ENCODE data around the gene DENND1A.

Gene DENND1A

GRCh38 chr9:123346026-123346425 is 583.9 kb downstream of the DENND1A start:
- no peak for DNase-seq (ENCODE audit: low read depth)

DNA sequence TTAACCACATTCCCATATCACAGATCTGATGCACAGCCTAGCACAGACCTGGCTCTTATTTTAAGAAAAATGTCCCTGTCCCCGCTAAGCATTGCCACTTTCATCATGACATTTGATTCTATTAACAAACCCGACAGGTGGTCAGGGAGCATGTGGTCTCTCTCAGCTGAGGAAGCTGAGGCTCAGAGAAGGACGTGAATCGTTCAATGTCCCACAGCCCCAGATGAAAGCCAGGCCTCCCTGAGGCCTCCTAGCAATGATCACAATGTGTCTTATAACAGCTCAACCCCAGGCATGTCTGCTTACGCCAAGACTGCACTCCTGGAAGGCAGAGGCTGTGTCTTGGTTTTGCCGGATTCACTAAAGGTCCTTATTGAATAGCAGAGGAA is 584.4 kb downstream of the DENND1A start:
- H3K4me3 ChIP-seq (ENCODE audit: low read depth, low read length) = no peak overlapping the region
- in situ Hi-C loops (cut with HindIII; ENCODE audit: low sequenced_read_pairs) = no loop called here
- TF ChIP-seq CTCF (IDR thresholded peaks at IDR 0.05; ENCODE audit: low read depth, low read length, missing control alignments) = no peak
- no peak for DNase-seq (ENCODE audit: low read depth)

More at GRCh38 chr9:123346026-123346425, 583.9 kb downstream of the DENND1A start:
- TF ChIP-seq CTCF (IDR thresholded peaks at IDR 0.05; ENCODE audit: low read depth, low read length, missing control alignments) = no peak
- H3K4me3 ChIP-seq (ENCODE audit: low read depth, low read length) = no peak overlapping the region
- in situ Hi-C loops (cut with HindIII; ENCODE audit: low sequenced_read_pairs) = no loop called here

DNA sequence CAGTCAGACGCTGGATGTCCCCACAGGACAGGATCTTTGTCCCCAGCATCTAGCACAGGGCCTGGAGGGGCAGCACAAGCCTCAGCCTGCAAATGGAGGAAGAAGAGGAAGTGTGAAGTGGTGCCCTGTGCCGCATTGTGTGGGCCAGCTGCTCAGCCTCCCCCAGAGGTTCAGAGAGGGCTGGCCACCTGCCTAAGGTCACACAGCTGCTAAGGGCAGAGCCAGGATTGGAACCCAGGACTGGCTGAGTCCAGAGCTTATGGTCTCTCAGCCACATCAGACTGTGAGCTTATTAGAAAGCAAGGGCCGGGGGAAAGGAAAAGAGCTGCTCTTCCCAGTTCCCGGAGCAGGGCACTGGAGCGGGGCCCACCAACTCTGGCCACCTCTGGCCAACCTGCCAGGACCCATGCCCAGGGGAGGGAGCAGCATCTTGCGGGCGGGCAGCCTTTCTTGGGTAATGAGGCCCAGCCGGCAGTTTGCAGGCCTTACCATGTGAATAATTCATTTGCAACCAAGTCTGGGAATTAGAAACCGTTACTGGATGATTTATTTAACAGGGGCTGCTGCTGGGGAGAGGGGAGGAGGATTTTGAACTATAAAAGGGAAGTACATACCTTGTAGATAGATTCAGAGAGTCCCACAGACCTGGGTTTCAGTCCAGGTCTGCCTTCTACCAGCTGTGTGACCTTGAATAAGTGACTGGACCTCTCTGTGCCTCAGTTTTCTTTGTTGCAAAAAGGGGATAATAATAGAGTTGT is 585.6 kb downstream of the DENND1A start:
- in situ Hi-C loops (cut with HindIII; ENCODE audit: low sequenced_read_pairs) = no loop called here
- TF ChIP-seq CTCF (IDR thresholded peaks at IDR 0.05; ENCODE audit: low read depth, low read length, missing control alignments) = no peak
- DNase-seq (ENCODE audit: low read depth) = no peak
- H3K4me3 ChIP-seq (ENCODE audit: low read depth, low read length) = no peak overlapping the region

DNA sequence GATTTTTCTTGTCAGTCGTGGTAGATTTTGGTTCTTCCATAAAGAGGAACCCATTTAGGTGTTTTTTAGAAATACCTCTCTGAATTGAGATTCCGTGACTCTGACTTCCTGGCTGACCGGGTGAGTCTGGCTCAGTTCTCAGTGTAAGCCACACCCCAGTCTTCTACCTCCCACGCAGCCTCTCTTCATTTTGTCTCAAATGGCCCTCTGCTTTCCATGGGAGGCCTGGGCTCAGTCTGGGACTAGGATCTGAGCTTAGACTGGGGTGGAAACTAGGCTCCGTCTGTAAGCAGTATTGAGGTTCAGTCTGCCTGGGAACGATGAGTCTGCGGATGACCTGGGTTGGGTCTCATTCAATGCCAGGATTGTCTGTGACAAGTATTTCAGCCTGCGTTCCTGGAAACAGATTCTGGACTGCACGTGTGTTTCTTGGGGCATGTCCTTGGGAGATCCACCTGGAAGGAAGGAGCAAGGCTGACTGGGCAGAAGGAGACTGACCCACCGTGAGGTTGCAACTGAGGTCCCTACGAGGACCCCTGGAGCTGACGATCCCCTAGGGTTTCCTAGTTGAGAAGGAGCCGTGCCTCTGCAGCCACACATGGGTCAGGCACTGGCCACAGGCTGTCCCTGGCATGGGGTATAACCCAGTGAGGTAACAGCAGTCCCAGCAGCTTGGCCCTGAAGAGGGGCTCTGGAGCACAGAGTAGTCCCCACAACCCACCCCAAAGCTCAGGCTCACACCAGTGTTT is 586.3 kb downstream of the DENND1A start:
- DNase-seq (ENCODE audit: low read depth) = no peak
- in situ Hi-C loops (cut with HindIII; ENCODE audit: low sequenced_read_pairs) = no loop called here
- no peak for TF ChIP-seq CTCF (IDR thresholded peaks at IDR 0.05; ENCODE audit: low read depth, low read length, missing control alignments)
- no peak overlapping the region for H3K4me3 ChIP-seq (ENCODE audit: low read depth, low read length)

GRCh38 chr9:123342247-123342646 is 587.7 kb downstream of the DENND1A start:
- no peak overlapping the region for H3K4me3 ChIP-seq (ENCODE audit: low read depth, low read length)
- in situ Hi-C loops (cut with HindIII; ENCODE audit: low sequenced_read_pairs) = no loop called here
- DNase-seq (ENCODE audit: low read depth) = no peak
- no peak for TF ChIP-seq CTCF (IDR thresholded peaks at IDR 0.05; ENCODE audit: low read depth, low read length, missing control alignments)

- no peak for DNase-seq (ENCODE audit: low read depth)
- no peak overlapping the region for H3K4me3 ChIP-seq (ENCODE audit: low read depth, low read length)
- in situ Hi-C loops (cut with HindIII; ENCODE audit: low sequenced_read_pairs) = no loop called here
- TF ChIP-seq CTCF (IDR thresholded peaks at IDR 0.05; ENCODE audit: low read depth, low read length, missing control alignments) = no peak
Measured at GRCh38 chr9:123341816-123342215, 588.1 kb downstream of the DENND1A start.
